Loucy (cell line): ENCODE measurements around the gene BAZ1A.

Experiments
- CTCF ChIP-seq: fragments of 200-600 bp; sonication (generic); conservative IDR thresholded peaks from 2 replicates; pipeline ENCODE4 v1.5.1; 2014; ENCODE audit warnings: mild to moderate bottlenecking, antibody characterized with exemption, low read length
- EZH2phosphoT487 ChIP-seq: fragments of 200-600 bp; IDR thresholded peaks from 2 replicates; pipeline ENCODE4 v1.6.1; 2018; ENCODE audit warnings: antibody characterized with exemption, mild to moderate bottlenecking, moderate library complexity, borderline replicate concordance

GRCh38 chr14:34890937-34891336 lies 15.8 kb upstream of the BAZ1A start:
- TF ChIP-seq CTCF (no peak), EZH2phosphoT487 (no peak)
